Fibroblast of lung (primary cell): ENCODE measurements around the gene WEE1.

Source experiments
- CTCF ChIP-seq, 2 donors: IDR thresholded peaks in 1 of 2; conservative IDR thresholded peaks in 1 of 2; 1 replicate in 1 of 2; 2 replicates in 1 of 2; pipeline ENCODE4 v1.5.1; 2011 to 2012; ENCODE audit warnings: low read length in 2 of 2, control low read depth in 1 of 2, inconsistent platforms in 1 of 2, low read depth in 1 of 2, mild to moderate bottlenecking in 1 of 2
- EZH2 ChIP-seq: IDR thresholded peaks from 2 replicates; pipeline ENCODE4 v1.5.1; 2012; ENCODE audit warnings: low read length, control low read depth, mild to moderate bottlenecking; ENCODE audit errors: missing control alignments

GRCh38 chr11:9607511-9607899, 34.0 kb downstream of the WEE1 start:
- TF ChIP-seq CTCF (conservative IDR thresholded peaks at IDR 0.05 in 1 of 2, IDR thresholded peaks at IDR 0.05 in 1 of 2; ENCODE audit: low read depth in 1 of 2, low read length in 2 of 2) (no peak), EZH2 (no peak)
